GM21619 (cell line): ENCODE results near the gene GALNS.
"Not testable (repeated sequence)": the region's sequence is repeated elsewhere in the genome, so short reads cannot be mapped to it uniquely, and the experiment has no call there.

Experiments
- ATAC-seq: cut with Tn5 transposase; IDR thresholded peaks from one replicate; pipeline ENCODE4 v1.9.1; 2021; ENCODE audit not compliant: unreplicated experiment

GALNS gene

DNA sequence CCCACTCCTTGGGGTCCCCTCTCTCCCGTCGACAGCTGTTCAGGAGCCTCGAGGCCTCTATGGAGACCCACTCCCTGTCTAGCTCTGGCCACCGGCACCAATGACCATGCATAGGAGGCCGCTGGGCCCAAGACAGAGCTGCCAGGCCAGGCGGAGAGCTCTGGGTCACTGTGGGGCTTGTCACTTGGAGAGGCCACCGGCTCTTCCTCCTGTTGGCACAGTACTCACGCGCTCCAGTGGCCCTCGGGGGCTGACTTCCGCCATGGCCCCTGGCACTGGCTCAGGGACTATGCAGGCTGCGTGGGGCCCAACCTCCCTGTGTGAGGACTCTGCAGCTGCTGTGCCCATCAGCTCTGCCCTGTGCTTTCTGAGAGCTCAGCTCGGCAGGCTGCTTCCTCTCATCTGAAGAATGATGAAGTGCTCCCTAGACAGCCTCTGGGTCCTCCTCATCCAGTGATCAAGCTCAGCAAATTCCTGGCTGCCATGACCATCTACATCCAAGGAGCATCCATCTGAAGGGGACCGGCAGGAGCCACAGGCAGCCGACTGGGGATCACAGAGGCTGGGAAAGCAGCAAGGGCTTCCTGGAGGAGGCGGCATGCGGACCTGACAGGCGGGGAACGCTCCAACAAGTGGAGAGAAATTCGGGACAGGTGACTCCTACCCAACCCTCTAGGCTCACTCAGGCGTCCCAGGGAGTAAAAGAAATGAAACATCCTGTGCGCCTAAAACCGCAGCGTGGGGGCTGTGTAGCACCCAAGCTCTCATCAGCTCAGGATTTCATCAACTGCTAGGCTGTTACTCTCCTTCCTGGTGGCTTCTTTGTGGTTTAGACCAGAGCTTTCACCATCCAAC, 16.8 kb downstream of the GALNS start:
- no peak for ATAC-seq

DNA sequence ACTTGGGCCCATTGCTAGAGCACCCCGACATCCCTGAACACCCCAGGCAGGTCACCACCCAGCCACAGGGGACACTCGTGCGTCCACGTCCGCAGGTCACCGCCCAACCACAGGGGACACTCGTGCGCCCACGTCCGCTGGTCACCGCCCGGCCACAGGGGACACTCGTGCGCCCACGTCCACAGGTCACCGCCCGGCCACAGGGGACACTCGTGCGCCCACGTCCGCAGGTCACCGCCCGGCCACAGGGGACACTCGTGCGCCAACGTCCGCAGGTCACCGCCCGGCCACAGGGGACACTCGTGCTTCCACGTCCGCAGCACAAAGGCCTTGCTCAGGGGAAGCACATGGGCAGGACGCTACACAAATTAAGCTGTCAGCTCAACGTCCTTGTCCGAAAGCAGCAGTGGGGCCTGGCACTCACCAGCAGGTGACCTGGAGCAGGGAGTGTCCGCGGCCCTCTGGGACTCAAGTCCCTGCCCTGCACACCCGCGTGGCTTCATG, 17.7 kb downstream of the GALNS start:
- no peak for ATAC-seq

DNA sequence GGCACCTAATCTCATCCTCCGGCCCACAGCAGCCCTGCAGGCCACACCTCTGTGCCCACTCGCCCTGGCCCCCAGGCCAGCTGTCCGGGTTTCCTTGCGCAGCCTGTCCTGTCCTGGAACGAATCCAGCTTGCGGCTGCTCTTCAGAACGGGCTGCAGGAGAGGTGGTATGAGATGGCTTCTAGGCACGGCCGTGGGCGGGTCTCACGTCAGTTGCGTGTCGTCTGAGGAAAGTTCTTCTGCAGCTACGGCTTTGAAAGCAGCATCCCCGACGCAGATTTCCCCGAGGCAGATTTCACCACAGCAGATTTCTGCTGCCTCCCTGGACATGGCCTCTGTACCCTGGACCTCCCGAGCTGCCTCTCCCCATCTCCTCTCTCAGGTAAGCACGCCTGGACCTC, 18.2 kb downstream of the GALNS start:
- ATAC-seq: no peak

DNA sequence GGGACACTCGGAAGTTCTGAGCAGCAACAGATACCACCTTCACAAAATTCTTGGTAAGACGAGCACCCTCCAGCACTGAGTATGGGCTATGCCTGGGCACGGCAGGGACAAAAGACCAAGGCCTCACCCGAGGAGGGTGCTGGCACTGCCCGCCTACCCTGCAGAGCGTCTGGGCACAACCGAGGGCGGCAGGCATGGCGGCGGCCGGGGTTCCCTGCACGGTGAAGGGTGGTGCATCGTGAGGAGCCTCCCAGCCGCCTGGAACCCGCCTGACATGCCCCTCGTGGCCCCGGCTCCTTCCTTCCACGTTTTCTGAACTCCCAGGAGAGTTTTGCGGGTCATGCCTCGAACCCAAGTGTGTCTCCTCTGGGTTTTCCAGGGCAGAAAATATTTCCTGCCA, 18.9 kb downstream of the GALNS start:
- no peak for ATAC-seq

DNA sequence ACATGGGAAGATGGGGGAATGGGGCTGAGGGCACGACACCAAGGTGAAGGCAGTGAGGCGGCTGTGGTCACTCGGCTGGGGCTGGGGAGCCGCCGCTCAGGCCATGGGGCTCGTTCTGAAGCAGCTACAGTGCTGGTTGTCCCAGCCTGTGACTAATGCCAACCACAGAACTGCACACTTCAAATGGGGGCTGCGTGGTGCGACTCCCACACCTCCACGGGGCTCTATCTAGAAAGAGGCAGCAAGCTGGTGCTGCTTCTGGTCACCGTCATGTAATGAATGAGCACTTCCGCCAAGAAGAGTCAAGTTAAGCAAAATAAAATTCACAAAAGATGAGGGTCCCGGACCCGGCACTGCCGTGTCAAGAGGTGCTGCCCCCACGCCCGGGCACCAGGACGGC, 20.0 kb downstream of the GALNS start:
- ATAC-seq: no peak

DNA sequence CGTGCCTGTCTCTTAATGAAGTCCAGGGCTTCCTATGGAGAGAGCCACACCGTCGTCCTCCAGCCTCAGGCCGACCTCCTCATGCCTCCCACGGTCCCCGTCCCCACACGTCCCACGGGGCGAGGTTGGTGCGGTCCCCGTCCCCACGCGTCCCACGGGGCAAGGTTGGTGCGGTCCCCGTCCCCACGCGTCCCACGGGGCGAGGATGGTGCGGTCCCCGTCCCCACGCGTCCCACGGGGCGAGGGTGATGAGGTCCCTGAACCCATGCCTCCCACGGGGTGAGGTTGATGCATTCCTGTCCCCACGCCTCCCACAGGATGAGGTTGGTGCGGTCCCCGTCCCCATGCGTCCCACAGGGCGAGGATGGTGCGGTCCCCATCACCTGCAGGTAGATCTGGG, 20.9 kb downstream of the GALNS start:
- no peak for ATAC-seq

DNA sequence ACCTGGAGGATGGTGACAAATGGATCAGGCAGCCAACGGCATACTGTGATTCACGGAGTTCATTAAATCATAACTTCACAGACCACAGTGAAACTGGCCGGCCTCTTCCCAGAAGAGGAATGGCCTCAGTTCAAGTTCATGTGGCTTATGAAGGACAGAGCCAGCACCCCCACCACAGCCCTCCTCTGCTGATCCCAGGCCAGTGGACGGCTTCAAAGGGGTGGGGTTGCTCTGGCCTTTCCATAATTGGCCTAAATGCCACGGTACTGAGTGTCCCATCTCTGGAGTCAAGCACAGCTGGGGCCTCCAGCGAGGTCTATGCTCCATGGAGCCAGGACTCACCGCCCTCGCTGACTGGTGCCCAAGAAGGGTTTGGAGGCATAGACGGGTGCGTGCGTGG, 21.4 kb downstream of the GALNS start:
- ATAC-seq: no peak

DNA sequence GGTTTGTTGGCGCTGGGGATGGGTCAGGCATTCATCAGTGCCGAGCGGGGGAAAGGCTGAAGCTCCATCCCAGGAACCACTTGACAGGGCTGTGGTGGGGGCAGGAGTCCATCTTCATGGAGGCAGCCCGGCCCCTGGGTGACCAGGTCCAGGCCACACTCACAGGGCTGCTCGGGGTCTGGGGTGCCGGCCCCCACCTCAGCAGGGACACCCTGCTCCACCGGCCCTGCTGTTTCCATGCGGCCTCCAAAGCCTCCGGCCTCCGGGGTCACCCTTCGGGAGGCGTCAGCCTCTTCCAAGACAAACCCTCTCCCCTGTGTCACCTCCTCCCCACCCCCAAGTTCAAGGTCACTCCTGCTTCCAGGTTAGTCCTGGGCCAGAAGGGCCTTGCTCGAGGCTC, 22.1 kb downstream of the GALNS start:
- ATAC-seq: no peak

DNA sequence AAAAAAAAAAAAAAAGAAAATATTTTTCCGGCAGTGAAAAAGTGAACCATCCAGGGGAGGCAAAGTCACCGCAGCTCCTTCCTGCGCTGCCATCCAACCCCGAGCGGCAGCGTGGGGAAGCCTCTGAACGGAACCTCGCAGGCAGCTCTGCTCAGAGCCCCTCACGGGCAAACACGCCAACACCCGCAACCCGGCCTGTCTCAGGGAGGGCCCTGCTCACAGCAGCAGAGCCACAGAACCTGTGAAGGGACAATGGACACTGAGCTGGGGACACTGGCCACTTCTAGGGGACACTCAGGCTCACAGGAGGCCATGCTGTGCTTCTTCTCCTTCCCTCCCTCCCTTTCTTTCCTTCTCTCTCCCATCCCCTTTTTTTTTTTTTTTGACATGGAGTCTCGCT, 23.7 kb downstream of the GALNS start:
- ATAC-seq: no peak

DNA sequence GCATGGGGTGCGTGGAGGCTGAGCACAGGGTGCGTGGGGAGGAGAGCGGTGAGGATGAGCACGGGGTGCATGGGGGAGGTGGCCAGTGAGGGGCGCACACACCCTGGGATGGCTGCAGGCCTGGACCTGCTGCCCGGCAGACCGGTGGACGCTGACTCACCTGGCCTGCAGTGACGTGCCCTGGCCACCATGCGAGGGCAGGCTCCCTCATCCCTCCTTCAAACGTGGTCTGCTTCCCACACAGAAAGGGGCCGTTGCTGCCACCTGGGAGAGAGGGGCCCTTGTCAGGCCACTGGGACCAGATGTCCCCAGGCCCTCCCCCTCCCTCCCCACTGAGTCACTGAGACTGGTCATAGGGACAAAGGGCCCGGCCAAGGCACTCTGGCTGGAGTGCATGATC, 24.9 kb downstream of the GALNS start:
- ATAC-seq: no peak

DNA sequence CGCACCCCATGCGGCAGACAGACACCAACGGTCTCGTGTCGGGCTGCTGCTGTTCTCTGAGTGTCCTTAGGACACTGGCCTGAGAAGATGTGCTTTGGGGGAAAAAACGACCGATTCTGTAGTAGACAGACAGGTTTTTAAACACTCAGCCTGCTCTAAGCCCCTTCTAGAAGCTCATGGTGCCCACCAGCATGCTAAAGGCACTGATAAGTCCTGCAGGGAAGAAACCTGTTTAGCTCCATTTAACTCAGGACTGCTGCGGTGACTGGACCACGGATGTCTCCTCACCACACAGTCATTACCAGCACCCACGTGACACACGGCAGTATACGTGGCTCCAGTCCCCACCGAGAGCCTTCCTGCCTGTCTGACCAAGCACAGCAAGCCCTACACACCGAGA, 26.0 kb downstream of the GALNS start:
- no peak for ATAC-seq

DNA sequence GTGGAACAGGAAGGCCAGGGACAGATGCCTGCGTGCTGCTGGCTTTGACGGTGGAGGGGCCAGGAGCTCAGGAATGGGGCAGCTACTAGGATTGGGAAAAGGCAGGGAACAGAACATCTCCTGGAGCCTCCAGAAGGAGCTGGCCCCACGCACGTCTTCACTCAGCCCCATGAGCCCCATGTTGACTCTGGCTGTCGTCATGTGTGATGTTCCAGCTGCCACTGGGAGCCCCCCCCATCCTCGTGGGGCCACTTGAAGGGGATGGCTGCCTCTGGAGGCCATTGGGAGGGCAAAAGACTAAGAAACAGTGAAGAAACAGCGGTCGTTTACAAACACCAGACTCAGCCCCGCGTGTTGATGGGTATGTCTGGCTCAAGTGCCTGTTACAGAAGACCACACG, 26.5 kb downstream of the GALNS start:
- ATAC-seq: no peak

DNA sequence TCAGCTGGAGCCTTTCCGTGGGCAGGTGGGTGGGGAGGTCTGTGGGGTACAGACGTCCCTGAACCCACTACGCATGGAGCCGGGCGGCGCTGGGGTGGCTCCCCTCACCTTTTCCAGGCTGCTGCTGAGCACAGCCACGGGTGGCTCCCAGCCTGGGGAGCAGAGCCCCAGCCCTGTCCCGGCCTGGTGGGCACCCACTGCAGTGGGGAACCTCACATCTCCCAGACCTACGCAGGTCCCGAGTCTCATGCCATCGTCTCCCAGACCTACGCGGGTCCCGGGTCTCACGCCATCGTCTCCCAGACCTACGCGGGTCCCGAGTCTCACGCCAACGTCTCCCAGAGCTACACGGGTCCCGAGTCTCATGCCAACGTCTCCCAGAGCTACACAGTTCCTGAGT, 28.0 kb downstream of the GALNS start:
- no peak for ATAC-seq

DNA sequence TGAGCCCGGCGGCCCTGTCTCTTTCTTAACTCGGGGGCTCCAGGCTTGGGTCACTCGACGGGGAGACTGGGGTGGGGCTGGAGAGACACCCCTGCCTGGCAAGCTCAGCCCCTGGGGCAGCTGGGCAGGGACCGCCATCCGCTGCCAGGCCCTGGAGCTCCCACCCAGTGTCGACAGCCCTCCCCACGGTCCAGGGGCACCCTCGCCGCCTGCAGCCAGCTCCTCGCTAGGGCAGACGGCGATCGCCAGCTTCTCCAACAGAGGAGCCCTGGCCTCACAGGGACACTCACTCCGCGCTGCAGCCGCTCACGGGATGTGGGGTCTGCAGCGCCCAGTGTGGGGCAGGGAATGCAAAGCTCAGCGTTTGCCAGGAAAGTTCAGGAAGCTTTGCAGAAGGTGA, 29.0 kb downstream of the GALNS start:
- ATAC-seq: no peak

DNA sequence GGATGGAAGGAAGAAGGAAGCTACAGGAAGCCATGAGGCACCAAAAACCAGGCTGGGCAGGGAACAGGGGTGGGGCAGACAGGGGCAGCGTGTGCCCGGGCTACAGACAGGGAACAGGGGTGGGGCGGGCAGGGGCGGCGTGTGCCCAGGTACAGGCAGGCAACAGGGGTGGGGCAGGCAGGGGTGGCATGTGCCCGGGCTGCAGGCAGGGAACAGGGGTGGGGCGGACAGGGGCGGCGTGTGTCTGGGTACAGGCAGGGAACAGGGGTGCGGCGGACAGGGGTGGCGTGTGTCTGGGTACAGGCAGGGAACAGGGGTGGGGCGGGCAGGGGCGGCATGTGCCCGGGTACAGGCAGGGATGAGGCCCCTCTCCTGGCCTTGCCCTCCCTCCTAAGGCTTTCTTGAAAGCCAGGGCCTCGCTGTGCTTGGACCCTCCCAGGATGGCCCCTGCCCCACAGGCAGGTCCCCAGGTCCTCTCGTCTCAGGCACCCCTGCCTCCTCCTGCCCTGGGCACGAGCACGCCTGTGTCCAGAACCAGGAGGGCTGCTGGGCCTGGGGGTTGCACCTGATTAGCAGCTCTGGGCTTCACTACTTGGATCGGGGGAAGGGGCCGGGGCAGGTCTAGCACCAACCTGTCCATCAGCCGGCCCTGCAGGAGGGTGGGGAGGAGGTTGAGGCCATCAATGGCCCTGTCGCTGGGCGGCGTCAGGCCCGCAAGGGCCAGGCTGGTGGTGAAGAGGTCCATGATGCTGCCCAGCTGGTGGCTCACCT, 30.5 kb downstream of the GALNS start:
- no peak for ATAC-seq

DNA sequence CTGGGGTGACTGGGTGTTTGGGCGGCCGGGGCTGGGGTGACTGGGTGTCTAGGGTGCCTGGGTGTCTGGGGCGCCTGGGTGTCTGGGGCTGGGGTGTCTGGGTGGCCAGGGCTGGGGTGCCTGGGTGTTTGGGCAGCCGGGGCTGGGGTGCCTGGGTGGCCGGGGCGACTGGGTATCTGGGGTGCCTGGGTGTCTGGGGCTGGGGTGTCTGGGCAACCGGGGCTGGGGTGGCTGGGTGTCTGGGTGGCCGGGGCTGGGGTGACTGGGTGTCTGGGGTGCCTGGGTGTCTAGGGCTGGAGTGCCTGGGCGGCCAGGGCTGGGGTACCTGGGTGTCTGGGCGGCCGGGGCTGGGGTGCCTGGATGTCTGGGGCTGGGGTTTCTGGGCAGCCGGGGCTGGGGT, 31.6 kb downstream of the GALNS start:
- no peak for ATAC-seq

DNA sequence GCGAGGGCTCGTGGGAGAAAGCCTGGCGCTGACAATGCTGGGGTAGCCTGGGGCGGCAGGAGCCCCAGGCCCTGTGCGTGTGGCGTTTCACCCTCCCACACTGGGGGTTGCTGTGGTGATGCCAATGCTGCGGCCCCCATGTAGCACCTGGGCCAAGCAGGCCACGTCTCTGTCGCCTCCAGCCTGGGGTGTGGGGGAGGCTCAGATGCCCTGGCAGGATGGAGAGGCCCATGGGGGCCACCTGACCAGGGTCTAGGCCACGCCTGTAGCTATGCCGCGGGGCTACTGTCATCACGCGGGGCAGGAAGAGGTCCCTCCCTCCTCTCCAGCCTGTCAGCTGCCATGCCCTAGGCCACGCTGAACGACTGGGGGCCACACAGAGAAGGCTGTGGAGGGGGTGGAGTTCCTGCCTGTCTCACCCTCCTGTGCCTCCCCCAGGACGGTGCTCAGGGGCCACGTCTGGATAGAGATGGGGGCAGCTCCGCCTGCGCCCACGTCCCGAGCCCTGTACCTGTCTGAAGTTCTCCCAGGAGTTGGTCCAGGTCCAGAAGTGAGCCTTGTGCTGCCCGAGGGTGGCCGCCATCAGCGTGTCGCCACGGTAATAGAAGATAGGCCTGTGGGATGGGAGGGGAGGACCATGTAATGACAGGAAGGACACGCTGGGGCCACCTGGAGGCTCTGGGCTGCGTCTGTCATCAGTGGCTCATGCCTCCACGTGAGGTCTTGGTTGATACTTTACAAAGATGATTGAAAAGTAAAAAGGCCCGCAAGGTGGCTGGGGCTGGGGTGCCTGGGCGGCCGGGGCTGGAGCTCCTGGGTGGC, 32.3 kb downstream of the GALNS start:
- ATAC-seq: no peak

DNA sequence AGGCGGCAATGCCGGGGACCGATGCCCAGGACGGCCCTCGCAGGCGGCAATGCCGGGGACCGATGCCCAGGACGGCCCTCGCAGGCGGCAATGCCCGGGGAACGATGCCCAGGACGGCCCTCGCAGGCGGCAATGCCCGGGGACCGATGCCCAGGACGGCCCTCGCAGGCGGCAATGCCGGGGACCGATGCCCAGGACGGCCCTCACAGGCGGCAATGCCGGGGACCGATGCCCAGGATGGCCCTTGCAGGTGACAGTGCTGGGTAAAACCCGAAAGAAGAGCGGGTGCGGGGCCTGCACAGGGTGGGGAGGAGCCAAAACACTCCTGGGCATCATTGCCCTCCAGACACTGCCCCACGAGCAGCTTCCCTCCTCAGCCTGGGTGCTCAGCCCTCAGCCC, 33.1 kb downstream of the GALNS start:
- ATAC-seq: not testable (repeated sequence)

DNA sequence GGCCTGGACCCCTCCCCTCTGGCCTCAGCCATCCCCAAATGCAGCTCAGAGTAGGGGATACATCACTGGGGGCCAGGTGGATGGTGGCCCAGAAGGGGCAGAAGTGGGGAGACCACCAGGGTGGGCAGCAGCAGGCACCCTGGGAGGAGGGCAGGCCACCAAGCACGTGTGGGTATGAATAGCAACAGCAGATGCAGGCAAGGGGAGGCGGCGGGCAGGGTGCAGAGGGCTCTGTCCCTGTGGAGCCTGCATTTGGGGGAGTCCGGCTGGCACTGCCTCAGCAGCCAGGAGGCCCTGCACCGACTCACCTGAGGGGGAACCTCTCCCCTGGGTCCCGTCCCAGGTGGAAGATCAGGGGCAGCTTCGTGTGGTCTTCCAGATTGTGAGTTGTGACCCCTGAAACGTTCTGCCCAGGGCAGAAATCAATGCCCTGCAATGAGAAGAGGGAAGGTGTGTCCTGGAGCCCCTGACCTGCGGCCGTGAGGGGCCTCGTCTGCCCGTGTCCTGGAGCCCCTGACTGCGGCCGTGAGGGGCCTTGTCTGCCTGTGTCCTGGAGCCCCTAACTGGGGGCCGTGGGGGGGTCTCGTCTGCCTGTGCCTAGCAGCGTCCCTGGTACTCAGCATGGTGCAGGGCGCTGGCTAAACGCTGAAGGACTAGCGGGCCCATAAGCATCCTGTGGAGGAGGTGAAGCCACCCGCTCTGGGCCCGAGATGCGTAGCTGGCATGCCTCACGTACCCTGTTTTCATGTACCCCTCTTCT, 34.3 kb downstream of the GALNS start:
- ATAC-seq: no peak

DNA sequence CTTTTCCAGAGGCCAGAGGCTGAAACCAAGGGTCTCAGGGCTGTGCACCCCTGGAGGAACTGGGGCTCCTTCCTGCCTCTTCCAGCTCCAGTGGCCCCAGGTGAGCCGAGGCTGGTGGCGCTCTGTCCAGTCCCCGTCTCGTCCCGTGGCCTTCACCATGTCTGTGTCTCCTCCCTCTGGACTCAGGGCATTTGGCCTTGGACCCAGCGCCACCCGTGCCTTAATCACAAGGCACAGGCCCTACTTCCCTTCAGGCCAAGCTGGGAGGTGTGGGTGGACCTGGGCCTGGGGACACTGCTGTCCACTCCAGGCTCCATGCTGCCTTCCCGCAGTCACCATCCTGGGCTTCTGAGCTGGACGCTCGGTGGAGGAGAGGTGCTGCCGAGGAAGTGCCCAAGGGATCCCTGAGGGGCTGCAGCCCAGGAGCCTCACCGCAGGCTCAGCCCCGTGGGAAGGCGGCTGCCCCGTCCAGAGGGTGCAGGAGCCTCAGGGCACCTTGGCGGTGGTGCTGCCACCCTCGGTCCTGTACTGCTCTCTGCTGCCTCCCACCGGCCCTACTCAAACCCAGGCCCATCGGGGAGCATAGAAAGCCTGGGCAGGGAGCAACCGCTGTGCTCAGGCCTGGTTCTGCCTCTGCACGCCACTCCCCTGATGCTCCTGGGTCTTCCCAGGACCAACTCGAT, 35.4 kb downstream of the GALNS start:
- ATAC-seq: no peak
